NK-92 (cell line): ENCODE measurements around the gene MRPS6.

ENCODE experiments used
- DNase-seq: peaks from one replicate; lab custom pipeline; 2025; ENCODE audit not compliant: unreplicated experiment; lab: John Stamatoyannopoulos, UW

MRPS6 gene

DNA sequence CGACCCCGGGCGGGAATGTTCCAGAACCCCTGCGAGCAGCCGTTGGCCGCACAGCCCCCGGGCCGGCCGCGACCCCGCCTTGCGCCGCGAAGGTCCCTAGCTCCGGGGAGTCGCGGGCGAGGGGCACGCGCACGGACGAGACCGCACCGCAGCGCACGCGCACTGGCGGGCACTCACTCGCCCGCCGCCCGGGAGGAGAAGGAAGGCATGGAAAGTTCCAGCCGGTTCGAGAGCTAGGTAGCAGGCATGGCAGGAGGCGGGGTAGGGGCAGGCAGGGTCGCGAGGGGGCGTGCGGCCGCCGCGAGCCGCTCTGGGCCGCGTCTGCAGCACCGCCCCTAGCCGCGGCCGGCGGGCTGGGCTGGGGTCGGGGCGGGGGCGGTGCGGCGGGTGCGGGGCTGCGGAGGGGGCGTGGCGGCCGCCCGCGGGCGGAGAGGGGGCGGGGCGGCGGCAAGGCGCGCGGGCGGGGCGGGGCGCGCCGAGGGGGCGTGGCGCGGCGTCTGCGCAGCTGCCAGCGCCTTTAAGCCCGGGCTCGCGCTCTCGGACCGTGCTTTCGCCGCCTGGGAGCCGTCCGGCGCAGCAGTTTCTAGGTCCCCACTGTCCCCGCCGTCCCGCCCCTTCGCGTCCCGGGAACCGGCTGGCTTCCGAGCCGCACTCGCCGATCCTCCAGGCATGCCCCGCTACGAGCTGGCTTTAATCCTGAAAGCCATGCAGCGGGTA, at the start of gene MRPS6, which contains the start of gene SLC5A3:
MRPS6 (plus strand) TSS at position 547 of the 717 bp plus-strand sequence; CDS start at position 670, 123 bp downstream.
SLC5A3 (plus strand) TSS at position 547 of the 717 bp plus-strand sequence. CDS start 21,621 bp downstream, outside the sequence.
- no peak for DNase-seq

DNA sequence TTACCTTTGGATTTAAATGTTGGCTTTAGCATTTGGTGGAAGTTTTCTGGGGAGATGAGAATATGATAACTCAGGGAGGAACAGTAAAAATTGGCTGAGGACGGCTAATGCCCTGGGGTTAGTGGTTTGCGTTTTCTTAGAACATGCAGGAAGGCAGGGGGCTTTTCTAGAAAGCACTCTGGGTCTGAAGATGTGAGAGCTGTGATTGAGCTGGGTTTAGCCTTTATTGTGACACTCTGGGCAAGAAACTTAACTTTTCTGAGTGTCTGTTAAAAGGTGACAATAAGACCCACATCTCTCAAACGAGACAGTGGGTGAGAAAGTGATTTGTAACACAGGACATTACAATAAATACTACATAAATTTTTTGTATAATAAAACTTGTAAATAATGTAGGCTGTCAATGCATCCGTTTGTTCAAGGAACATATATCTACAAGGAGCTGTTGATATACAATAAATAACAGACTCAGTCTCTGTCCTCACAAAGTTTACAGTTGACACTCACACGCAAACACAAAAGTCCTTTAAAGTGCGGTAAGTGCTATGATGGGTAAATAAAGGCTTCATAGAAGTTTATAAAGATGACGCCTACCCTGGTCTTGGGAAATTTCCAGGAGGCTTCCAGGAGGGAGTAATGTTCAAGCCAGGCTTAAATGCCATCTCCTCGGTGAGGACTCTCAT, 49.5 kb upstream of the MRPS6 start:
- DNase-seq: no peak

DNA sequence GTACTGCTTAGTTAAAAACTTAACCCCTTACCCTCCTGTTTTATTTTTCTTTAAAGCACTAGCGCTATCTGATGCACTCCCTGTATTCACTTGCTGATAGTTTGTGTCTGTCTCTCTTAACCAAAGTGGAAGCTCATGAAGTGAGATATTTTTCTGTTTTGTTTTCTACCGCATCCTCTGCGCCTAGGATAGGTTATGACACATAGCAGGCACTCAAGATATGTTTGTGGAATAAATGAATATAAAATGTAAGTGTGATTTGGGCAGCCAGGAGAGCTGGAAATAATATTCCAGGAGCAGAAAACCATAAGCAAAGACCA, 49.0 kb upstream of the MRPS6 start:
- DNase-seq: no peak

DNA sequence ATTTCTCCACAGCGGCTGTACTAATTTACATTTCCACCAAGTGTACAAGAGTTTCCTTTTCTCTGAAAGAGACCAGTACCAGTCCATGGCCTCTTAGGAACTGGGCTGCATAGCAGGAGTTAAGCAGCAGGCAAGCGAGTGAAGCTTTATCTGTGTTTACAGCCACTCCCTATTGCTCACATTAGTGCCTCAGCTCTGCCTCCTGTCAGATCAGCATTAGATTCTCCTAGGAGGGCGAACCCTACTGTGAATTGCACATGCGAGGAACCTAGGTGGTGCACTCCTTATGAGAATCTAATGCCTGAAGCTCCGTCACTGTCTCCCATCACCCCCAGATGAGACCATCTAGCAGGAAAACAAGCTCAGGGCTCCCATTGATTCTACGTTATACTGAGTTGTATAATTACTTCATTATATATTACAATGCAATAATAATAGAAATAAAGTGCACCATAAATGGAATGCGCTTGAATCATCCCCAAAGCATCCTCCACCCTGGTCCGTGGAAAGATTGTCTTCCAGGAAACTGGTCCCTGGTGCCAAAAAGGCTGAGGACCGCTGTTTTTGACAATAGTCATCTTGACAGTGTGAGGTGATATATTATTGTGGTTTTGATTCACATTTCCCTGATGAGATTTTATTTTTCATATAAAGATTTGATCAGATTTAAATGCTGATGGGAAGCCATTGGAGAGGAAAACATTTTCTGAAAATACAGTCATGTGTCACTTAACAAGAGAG, 45.5 kb upstream of the MRPS6 start:
- DNase-seq: no peak

DNA sequence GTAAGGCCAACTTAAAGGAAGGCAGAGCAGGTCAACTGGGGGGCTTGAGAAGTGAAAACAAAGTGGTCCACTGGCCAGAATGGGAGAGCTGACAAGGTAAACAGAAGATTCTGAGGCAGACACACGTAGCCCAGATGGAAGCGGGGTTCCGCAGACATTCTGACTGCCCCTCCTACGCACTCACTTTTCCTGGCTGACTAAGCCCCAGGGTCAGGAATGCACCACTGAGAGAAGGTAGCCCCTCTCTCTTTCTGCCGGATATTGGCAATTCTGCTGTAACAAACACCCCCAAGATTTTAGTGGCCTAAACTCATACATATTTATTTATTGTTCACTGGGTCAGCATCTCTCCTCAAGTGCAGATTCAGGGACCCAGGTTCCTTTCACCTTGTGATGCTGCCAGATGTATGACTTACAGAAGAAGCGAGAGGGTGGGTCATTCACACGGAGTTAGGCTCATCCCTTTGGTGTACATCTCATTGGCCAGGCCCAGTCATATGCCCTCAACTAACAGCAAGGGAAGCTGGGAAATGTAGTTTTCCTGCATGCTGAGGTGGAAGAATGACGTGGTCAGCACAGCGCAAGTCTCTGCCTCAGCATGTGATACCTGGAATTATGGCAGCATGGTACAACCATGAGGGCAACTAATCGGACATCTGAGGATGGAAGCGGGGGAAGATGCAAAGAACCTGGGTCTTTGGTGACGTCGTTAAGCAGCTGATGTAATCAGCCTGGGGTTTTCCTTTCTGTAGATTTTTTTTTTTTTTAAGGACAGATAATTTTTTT, 43.4 kb upstream of the MRPS6 start:
- no peak for DNase-seq

DNA sequence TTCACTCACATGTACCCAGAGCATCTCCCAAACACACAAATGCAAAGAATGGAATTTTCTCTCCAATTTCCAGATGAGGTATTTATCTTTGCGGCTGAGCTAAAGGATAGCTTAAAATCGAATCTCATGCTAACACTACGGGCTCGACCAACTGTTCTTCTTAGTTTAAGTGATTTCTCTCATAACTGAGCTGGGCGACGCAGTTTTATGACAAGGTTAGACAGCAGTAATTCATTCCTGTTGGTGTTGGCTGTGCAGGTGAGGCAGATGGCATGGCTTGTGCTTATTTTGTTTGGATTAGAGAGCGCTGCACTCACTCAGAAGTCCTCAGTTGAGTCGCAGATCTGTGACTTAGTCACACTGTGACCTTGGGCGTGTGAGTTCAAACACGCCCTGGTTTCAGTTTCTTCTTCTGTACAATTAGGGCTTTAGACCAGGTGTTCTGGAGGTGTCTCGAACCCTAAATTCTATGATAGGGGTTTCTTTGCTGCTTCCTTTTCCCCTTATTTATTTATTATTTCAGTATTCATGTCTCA, 41.5 kb upstream of the MRPS6 start:
- DNase-seq: no peak

DNA sequence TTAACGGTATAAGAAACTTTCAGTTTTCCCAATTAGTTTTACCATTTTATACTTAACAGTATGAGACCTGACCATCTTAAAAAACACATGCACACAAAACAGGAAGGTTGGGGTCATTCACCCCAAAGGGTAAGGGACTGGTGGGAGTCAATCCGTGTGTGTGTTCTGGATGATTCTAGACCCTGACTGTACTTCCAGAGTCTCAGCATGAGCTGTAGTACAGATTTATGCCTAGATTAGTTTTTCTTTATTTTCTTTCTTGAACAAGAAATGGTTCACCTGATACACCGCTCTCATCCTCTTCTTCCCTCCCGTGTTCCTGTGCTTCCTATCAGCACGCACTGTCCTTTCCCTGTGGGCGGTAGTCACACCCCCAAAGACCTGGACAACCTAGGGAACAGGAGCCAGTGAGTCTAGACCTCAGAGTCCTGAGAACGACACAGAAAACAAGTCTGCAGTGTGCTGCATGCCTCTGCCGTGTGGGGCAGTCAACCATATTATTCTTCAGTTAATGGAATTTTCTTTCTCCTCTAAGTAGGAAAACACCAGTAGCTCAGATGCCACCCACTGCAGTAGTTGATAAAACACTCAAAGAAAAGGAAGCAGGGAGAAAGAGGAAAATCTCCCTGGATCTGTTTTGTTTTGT, 38.9 kb upstream of the MRPS6 start:
- DNase-seq: no peak

DNA sequence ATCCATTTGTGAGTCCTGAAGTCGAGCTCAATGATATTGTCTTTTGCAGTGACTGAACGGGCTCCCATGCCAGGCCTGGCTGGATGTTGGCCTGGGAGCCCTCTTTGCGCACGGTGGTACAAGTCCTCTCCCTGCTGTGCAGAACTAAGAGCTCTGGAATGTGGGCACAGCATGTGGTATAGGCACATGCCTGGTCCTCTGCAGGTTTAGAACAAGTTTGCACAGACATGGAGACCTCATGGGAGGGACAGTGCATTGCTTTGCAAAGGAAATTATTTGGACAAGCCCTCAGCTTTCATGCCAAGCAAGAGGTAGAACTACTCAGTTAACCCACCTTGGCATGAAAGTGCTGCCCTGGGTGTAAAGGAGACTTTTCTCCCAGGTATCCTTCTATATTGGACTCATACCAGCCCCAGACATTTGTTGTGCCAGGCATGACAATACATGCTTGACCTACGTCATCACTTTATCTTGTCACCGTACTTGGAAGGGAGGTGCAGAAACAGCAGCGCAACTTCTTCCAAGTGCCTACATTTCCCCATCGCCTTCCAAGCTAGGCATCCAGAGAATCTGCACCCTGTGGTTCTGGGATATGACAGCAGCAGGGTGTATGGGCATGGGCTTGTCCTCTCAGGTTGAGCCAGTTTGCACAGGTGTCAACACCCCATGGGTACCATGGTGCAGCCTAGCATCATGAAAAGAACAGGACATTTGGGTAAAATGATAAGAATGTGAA, 37.6 kb upstream of the MRPS6 start:
- DNase-seq: no peak

DNA sequence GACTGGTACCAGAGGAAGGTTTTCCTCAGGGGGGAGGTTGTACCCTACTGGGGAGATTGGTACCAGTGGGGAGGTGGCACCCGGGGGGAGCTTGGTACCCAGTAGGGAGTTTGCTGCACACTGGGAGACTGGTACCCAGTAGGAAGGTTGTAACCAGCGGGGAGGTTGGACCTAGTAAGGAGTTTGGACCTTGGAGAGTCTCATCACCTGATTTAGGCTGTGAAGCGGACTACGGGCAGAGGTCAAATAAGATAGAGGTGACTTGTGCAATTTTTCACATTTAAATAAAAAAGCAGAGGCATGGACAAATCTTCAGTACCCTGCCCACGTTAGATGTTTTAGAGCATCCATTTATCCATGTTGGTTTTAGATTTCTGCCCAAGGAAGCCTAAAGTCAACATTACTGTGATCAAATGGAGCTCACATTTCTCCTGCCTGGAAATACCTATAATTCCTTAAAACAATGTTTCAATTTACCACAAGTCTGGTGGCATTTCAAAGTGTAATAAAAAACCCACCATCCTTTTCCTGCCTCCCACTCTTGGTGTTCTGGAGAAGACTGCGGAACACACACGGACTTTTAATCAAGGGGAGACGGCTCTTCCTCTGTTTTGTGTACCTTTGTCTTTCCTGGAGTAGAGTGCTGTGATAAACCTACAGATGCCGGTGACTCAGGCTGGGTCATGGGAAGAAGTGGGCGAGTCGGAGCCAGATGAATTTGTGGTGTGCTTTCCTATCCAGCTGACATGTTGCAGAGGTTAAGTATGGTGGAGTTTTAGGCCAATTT, 36.2 kb upstream of the MRPS6 start:
- DNase-seq: no peak

DNA sequence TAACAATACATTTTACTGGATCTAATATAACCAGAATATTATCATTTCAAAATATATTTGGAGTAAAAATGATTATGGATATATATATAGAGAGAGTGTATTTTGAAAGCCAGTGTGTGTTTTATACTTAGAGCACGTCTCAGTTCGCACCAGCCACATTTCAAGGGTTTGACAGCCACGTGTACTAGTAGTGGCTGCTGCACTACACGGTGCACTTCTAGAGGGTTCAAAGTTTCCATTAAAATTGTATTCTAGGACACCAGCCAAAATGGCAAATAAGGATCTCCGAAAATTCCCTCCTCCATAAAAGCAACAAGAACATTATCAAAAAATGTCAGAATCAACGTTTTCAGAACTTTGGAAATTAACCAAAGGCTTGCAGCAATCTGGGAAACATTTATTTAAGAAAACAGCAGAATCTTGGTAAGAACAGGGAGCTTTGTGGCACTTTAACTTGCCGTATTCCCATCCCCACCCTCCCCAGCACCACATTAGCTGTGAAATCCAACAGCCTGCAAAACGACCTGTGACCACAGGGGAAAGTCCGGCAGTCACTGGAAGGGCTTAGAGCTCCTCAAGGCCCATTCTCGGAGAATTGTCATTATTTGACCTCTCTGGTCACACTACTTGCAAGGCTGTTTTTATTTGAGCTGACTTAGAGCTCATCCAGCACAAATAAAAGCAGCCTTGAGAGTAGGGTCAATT, 33.5 kb upstream of the MRPS6 start:
- no peak for DNase-seq

DNA sequence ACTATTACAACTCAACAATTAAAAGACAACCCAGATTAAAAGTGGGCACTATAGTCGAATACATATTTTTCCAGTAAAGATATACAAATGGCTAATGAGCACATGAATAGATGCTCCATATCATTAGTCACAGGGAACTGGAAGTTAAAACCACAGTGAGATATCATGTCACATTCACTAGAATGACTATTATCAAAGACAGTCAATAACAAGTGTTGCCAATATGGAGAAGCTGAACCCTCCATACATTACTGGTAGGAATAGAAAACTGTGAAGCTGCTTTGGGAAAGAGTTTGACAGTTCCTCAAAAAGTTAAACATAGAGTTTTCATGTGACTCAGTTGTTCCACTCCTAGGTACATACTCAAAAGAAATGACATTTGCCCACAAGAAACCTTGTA, 30.6 kb upstream of the MRPS6 start:
- no peak for DNase-seq

DNA sequence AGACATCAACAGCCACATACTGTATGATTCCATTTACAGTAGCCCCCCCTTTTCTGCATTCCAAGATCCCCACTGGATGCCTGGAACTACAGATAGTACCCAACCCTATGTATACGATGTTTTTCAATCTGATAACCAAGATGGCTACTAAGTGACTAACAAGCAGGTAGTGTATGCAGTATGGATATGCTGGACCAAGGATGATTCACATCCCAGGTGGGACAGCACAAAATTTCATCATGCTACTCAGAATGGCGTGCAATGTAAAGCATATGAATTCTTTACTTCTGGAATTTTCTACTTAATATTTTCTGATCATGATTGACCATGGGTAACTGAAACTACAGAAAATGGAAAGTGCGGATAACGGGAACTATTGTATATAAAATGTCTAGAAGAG, 30.0 kb upstream of the MRPS6 start:
- no peak for DNase-seq

DNA sequence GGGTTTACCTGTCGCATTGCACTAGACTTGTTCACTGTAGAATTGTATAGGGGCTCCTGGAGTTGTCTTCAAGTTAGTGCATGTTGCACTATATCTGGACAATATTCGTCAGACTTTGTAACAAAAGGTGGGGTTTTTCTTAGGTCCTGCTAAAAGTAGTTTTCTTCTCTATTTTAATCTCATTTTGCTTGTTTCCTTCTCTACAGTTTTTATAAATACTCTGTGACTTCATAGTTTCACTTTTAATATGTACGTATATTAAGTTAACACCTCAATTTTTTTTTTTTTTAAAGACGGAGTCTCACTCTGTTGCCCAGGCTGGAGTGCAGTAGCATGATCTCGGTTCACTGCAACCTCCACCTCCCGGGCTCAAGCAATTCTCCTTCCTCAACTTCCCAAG, 26.5 kb upstream of the MRPS6 start:
- no peak for DNase-seq

DNA sequence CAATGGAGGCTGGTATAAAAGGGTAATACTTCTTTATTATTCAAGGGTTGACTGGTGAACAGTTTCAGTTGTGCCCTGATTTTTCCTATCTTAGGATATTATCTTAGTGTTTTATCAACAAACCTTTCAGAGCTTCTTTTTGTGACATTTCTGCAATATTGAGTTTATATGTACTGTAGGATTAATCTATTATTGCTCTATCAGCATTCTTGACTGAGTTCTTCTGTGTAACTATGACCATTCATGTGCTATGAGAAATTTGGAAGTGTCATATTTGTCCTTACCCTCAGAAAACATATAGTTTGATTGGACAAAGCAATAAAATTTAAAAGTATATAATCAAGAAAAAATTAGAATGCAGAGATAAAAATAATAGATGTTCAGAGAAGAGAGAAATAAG, 25.5 kb upstream of the MRPS6 start:
- no peak for DNase-seq

DNA sequence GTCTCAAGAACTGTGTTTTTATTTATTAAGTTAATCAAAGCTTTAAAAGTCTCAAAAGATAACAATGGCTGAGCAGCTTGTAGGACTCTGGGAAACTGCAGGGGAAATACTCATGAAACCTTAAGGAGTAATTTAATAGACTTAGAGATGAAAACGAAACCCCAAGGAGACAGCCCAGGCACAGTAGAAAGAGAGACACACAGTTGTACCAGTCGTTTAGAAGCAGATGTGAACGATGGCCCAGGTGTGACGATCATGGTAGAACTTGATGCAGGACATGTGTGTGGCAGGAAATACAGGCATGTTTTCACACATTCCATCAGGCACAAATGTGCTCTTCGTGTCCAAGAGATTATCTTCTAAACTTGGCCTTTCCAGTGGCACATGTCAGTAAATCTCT, 21.2 kb upstream of the MRPS6 start:
- DNase-seq: no peak

DNA sequence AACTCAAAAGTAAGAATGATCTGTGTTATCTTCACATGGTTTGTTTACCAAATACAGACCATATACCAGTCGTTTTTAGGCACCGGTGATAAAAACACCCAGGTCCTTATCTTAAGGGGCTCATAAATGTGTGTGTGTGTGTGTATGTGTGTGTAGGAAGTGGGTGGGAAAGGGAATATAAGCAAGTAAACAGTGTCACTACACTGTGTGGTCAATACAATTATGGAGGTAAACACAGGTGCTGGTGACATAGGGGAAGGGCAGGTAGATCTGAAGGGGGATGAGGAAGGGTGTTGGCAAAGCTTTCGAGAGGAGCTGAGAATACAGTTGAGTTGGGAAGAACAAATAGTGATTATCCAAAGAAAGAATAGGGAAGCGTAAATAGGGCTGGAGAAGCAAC, 19.1 kb upstream of the MRPS6 start:
- DNase-seq: no peak

DNA sequence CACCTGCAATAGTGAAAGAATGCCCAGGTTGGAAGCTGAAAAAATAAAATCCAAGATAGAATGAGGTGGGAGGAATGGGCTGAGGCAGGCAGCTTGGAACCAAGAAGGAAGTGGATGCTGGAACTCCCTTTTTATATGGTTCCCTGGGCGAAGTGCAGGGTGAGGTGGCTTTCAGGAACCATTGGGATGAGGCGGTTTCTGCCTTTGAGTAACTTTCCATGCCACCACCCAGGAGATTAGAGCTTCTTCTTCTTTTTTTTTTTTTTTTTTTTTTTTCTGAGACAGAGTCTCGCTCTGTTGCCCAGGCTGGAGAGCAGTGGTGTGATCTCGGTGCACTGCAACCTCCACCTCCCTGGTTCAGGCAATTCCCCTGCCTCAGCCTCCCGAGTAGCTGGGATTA, 17.8 kb upstream of the MRPS6 start:
- no peak for DNase-seq

DNA sequence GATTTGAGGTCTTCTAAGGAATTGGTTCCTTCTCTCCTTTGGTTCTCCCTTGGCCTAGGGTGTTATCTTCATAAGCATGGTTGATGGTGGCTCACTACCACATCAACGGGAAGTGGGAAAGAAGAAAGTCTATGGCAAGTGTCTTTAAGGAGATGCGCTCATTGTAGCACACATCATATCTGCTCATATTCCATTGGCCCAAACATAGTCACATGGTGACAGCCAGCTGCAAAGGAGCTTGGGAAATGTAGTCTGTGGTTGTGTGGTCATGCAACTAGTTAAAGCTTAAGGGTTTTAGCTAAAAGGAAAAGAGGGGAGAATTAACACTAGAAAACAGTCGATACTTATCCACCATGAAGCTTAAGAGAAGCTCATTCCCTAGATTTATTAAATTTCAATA, 11.4 kb upstream of the MRPS6 start:
- DNase-seq: no peak

DNA sequence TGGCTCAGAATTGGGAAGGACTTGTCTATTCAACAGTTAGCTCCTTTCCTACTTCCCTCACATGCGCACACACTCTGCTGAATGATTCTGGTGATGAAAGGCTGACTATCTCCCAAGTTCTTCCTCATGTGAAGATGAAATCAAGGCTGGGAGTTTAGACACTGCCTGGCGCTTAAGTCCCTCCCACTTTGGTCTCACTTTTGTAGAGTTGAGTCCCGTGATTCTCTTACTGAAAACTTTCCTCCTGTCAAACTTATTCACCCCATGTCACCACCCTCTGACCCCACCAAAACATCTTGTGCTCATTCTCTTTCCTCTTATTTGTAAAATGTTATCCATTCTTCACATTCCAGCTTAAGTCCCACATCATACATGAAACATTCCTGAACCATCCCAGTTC, 8.4 kb upstream of the MRPS6 start:
- DNase-seq: no peak
